ENCODE measurements around the gene SAXO1. TPM values are rescaled to one million over a fixed set of nuclear protein-coding genes. Genes with fewer than 3 reads are reported as not detected.

The SAXO1 gene
- total and polyA plus RNA-seq, 2 experiments from 2014 or later = 0.02 TPM; not detected in 1

DNA sequence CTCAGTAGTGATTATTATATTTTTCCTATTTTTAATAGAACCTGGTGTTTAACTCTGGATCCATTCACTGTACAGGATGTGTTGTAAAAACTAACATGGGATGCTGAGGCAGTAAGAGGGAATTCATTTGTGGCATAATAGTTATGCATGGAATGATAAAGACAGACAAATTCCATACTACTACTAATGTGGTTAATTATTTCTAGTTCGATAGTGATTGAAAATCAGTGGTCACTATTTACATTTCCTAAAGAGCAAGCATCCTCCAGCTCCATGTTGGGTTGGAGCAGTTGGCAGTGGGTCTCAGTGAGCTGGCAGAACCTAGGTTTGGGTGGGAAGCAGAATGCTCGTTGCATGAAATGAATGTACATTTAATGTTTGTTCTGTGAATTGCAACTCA is 122.6 kb downstream of the SAXO1 start:
- no peak for TF ChIP-seq NANOG (IDR thresholded peaks at IDR 0.05; ENCODE audit: borderline replicate concordance)
- TF ChIP-seq, protein P1, sequence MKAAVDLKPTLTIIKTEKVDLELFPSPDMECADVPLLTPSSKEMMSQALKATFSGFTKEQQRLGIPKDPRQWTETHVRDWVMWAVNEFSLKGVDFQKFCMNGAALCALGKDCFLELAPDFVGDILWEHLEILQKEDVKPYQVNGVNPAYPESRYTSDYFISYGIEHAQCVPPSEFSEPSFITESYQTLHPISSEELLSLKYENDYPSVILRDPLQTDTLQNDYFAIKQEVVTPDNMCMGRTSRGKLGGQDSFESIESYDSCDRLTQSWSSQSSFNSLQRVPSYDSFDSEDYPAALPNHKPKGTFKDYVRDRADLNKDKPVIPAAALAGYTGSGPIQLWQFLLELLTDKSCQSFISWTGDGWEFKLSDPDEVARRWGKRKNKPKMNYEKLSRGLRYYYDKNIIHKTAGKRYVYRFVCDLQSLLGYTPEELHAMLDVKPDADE (IDR thresholded peaks at IDR 0.05) = no peak
- TF ChIP-seq, protein P2, sequence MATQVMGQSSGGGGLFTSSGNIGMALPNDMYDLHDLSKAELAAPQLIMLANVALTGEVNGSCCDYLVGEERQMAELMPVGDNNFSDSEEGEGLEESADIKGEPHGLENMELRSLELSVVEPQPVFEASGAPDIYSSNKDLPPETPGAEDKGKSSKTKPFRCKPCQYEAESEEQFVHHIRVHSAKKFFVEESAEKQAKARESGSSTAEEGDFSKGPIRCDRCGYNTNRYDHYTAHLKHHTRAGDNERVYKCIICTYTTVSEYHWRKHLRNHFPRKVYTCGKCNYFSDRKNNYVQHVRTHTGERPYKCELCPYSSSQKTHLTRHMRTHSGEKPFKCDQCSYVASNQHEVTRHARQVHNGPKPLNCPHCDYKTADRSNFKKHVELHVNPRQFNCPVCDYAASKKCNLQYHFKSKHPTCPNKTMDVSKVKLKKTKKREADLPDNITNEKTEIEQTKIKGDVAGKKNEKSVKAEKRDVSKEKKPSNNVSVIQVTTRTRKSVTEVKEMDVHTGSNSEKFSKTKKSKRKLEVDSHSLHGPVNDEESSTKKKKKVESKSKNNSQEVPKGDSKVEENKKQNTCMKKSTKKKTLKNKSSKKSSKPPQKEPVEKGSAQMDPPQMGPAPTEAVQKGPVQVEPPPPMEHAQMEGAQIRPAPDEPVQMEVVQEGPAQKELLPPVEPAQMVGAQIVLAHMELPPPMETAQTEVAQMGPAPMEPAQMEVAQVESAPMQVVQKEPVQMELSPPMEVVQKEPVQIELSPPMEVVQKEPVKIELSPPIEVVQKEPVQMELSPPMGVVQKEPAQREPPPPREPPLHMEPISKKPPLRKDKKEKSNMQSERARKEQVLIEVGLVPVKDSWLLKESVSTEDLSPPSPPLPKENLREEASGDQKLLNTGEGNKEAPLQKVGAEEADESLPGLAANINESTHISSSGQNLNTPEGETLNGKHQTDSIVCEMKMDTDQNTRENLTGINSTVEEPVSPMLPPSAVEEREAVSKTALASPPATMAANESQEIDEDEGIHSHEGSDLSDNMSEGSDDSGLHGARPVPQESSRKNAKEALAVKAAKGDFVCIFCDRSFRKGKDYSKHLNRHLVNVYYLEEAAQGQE (IDR thresholded peaks at IDR 0.05; ENCODE audit: unreplicated experiment) = no peak
- no peak for TF ChIP-seq POLR2AphosphoS5 (IDR thresholded peaks at IDR 0.05; ENCODE audit: low read depth)
- no peak for TF ChIP-seq EZH2 (IDR thresholded peaks at IDR 0.05; ENCODE audit: low read depth, unreplicated experiment)
- no peak for TF ChIP-seq ZNF331 (CRISPR knock-in tag; IDR thresholded peaks at IDR 0.05; ENCODE audit: low read depth)
- TF ChIP-seq, protein P3, sequence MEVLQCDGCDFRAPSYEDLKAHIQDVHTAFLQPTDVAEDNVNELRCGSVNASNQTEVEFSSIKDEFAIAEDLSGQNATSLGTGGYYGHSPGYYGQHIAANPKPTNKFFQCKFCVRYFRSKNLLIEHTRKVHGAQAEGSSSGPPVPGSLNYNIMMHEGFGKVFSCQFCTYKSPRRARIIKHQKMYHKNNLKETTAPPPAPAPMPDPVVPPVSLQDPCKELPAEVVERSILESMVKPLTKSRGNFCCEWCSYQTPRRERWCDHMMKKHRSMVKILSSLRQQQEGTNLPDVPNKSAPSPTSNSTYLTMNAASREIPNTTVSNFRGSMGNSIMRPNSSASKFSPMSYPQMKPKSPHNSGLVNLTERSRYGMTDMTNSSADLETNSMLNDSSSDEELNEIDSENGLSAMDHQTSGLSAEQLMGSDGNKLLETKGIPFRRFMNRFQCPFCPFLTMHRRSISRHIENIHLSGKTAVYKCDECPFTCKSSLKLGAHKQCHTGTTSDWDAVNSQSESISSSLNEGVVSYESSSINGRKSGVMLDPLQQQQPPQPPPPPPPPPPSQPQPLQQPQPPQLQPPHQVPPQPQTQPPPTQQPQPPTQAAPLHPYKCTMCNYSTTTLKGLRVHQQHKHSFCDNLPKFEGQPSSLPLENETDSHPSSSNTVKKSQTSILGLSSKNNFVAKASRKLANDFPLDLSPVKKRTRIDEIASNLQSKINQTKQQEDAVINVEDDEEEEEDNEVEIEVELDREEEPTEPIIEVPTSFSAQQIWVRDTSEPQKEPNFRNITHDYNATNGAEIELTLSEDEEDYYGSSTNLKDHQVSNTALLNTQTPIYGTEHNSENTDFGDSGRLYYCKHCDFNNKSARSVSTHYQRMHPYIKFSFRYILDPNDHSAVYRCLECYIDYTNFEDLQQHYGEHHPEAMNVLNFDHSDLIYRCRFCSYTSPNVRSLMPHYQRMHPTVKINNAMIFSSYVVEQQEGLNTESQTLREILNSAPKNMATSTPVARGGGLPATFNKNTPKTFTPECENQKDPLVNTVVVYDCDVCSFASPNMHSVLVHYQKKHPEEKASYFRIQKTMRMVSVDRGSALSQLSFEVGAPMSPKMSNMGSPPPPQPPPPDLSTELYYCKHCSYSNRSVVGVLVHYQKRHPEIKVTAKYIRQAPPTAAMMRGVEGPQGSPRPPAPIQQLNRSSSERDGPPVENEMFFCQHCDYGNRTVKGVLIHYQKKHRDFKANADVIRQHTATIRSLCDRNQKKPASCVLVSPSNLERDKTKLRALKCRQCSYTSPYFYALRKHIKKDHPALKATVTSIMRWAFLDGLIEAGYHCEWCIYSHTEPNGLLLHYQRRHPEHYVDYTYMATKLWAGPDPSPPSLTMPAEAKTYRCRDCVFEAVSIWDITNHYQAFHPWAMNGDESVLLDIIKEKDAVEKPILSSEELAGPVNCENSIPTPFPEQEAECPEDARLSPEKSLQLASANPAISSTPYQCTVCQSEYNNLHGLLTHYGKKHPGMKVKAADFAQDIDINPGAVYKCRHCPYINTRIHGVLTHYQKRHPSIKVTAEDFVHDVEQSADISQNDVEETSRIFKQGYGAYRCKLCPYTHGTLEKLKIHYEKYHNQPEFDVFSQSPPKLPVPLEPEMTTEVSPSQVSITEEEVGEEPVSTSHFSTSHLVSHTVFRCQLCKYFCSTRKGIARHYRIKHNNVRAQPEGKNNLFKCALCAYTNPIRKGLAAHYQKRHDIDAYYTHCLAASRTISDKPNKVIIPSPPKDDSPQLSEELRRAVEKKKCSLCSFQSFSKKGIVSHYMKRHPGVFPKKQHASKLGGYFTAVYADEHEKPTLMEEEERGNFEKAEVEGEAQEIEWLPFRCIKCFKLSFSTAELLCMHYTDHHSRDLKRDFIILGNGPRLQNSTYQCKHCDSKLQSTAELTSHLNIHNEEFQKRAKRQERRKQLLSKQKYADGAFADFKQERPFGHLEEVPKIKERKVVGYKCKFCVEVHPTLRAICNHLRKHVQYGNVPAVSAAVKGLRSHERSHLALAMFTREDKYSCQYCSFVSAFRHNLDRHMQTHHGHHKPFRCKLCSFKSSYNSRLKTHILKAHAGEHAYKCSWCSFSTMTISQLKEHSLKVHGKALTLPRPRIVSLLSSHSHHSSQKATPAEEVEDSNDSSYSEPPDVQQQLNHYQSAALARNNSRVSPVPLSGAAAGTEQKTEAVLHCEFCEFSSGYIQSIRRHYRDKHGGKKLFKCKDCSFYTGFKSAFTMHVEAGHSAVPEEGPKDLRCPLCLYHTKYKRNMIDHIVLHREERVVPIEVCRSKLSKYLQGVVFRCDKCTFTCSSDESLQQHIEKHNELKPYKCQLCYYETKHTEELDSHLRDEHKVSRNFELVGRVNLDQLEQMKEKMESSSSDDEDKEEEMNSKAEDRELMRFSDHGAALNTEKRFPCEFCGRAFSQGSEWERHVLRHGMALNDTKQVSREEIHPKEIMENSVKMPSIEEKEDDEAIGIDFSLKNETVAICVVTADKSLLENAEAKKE (CRISPR knock-in tag; IDR thresholded peaks at IDR 0.05) = no peak
- TF ChIP-seq EZH2phosphoT487 (IDR thresholded peaks at IDR 0.05; ENCODE audit: unreplicated experiment) = no peak
- TF ChIP-seq ZNF114 (CRISPR knock-in tag; IDR thresholded peaks at IDR 0.05) = no peak
- TF ChIP-seq STAT1 (IDR thresholded peaks at IDR 0.05; ENCODE audit: unreplicated experiment) = no peak
- no peak for TF ChIP-seq JUNB (IDR thresholded peaks at IDR 0.05; ENCODE audit: unreplicated experiment)
- TF ChIP-seq, protein P4, sequence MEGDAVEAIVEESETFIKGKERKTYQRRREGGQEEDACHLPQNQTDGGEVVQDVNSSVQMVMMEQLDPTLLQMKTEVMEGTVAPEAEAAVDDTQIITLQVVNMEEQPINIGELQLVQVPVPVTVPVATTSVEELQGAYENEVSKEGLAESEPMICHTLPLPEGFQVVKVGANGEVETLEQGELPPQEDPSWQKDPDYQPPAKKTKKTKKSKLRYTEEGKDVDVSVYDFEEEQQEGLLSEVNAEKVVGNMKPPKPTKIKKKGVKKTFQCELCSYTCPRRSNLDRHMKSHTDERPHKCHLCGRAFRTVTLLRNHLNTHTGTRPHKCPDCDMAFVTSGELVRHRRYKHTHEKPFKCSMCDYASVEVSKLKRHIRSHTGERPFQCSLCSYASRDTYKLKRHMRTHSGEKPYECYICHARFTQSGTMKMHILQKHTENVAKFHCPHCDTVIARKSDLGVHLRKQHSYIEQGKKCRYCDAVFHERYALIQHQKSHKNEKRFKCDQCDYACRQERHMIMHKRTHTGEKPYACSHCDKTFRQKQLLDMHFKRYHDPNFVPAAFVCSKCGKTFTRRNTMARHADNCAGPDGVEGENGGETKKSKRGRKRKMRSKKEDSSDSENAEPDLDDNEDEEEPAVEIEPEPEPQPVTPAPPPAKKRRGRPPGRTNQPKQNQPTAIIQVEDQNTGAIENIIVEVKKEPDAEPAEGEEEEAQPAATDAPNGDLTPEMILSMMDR (conservative IDR thresholded peaks at IDR 0.05; ENCODE audit: low read depth in 2 of 2) = no peak
- no peak for TF ChIP-seq CREB1 (CRISPR knock-in tag; IDR thresholded peaks at IDR 0.05; ENCODE audit: low read depth)
- no peaks in the 10 kb centered on the region for H3K27me3 ChIP-seq (ENCODE audit: insufficient read depth)
- Mint-ChIP-seq H3K4me1 (peaks cover 28% of the 10 kb centered on the region), H3K9me3 (no peaks in the 10 kb centered on the region), H3K36me3 (ENCODE audit: low read depth) (no peaks in the 10 kb centered on the region), H3K4me3 (no peak overlapping the region), H3K27ac (no peak overlapping the region), H3K27me3 (ENCODE audit: insufficient read depth, low read depth, poor library complexity) (peaks cover 7% of the 10 kb centered on the region)
- no peak overlapping the region for H3K4me2 ChIP-seq
- no peak for DNase-seq (ENCODE audit: low spot score)
- 0 out of 2 replicates have a peak overlapping the region, but pooled peaks have one; percentile 18 for H2AFZ ChIP-seq
- ATAC-seq = no peak
- no peak overlapping the region for H3K4me3 ChIP-seq
- no peaks in the 10 kb centered on the region for H3K36me3 ChIP-seq (ENCODE audit: insufficient read depth)
- H3F3A ChIP-seq (replicated peaks; ENCODE audit: low read depth) = no peaks in the 10 kb centered on the region
- no peak overlapping the region for H3K27ac ChIP-seq (ENCODE audit: low read depth)
- H3K9me2 ChIP-seq (ENCODE audit: insufficient read depth) = peaks cover 18% of the 10 kb centered on the region
- peaks cover 17% of the 10 kb centered on the region for H3K4me1 ChIP-seq (ENCODE audit: insufficient read depth)
- no peaks in the 10 kb centered on the region for H4K20me1 ChIP-seq (replicated peaks; ENCODE audit: insufficient read depth)
- no peaks in the 10 kb centered on the region for H3K79me2 ChIP-seq (replicated peaks; ENCODE audit: insufficient read depth)

All from GM23338 (cell line).